Measurements from ENCODE around the gene RELT. TPM values are rescaled to one million over a fixed set of nuclear protein-coding genes. Genes with fewer than 3 reads are reported as not detected.

RELT gene
- total and polyA plus RNA-seq, 2 of the 13 experiments (the other 11 are each of a cell fraction or from before 2014, with no cell fraction given) = 2.5 to 4.7 TPM

DNA sequence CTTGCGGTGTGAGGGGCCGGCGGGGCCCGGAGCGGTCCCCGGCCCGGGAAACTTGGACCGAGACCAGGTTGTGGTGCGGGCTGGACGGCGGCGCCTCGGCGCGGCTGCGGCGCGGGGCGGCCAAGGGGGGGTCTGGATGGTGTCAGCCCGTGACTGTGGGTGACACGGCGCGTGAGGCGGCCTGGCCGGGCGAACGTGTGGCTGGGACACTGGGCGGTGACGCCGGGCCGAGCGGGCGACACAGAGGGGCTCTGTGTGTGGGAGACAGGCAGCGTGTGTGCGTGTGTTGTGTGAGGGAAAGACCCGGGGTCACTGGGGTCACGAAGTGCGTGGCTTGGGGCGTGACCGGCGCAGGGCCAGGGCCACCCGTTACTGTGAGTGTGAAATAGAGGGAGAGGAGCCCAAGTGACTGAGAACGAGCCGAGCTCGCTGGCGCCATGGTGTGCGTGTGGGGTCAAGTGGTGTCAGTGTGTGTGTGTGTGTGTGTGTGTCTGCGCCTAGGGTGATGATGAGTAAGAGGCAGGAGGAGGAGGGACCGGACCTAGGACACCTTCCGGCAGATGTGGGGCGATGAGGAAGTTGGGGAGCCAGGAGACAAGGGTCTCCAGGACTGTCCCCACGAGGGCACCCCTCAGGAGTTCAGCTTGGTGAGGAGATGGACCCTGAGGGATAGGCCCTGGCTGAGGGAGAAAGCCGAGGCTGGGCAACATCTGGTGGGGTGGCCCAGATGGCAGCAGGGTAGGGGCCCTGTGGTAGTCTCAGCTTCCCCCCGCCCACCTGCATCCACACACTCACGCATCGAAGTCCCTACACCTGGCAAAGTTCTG is 817 bp downstream of the RELT start (continued):
- no peak for TF ChIP-seq REXO4 (CRISPR knock-in tag; IDR thresholded peaks at IDR 0.05; ENCODE audit: borderline replicate concordance)
- TF ChIP-seq GABPA (IDR thresholded peaks at IDR 0.05; ENCODE audit: low read depth, low read length) = peak; percentile 45
- TF ChIP-seq GABPA (CRISPR knock-in tag; IDR thresholded peaks at IDR 0.05; ENCODE audit: low read depth) = peak; percentile 59
- TF ChIP-seq FOSL2 (CRISPR knock-in tag; IDR thresholded peaks at IDR 0.05) = peak; percentile 62; the same call in 1 of the 2 replicates
- TF ChIP-seq SIX1 (CRISPR knock-in tag; IDR thresholded peaks at IDR 0.05; ENCODE audit: borderline replicate concordance) = no peak
- no peak for TF ChIP-seq ZSCAN12 (CRISPR knock-in tag; IDR thresholded peaks at IDR 0.05)
- TF ChIP-seq, protein P1, sequence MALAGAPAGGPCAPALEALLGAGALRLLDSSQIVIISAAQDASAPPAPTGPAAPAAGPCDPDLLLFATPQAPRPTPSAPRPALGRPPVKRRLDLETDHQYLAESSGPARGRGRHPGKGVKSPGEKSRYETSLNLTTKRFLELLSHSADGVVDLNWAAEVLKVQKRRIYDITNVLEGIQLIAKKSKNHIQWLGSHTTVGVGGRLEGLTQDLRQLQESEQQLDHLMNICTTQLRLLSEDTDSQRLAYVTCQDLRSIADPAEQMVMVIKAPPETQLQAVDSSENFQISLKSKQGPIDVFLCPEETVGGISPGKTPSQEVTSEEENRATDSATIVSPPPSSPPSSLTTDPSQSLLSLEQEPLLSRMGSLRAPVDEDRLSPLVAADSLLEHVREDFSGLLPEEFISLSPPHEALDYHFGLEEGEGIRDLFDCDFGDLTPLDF (CRISPR knock-in tag; IDR thresholded peaks at IDR 0.05) = no peak
- TF ChIP-seq, protein P2, sequence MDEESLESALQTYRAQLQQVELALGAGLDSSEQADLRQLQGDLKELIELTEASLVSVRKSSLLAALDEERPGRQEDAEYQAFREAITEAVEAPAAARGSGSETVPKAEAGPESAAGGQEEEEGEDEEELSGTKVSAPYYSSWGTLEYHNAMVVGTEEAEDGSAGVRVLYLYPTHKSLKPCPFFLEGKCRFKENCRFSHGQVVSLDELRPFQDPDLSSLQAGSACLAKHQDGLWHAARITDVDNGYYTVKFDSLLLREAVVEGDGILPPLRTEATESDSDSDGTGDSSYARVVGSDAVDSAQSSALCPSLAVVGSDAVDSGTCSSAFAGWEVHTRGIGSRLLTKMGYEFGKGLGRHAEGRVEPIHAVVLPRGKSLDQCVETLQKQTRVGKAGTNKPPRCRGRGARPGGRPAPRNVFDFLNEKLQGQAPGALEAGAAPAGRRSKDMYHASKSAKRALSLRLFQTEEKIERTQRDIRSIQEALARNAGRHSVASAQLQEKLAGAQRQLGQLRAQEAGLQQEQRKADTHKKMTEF (CRISPR knock-in tag; IDR thresholded peaks at IDR 0.05) = 0 out of 2 replicates have a peak, but pooled peaks have one; percentile 14
- TF ChIP-seq HHEX (CRISPR knock-in tag; IDR thresholded peaks at IDR 0.05) = no peak
- no peak for TF ChIP-seq IRF2 (CRISPR knock-in tag; IDR thresholded peaks at IDR 0.05)
- TF ChIP-seq, protein P3, sequence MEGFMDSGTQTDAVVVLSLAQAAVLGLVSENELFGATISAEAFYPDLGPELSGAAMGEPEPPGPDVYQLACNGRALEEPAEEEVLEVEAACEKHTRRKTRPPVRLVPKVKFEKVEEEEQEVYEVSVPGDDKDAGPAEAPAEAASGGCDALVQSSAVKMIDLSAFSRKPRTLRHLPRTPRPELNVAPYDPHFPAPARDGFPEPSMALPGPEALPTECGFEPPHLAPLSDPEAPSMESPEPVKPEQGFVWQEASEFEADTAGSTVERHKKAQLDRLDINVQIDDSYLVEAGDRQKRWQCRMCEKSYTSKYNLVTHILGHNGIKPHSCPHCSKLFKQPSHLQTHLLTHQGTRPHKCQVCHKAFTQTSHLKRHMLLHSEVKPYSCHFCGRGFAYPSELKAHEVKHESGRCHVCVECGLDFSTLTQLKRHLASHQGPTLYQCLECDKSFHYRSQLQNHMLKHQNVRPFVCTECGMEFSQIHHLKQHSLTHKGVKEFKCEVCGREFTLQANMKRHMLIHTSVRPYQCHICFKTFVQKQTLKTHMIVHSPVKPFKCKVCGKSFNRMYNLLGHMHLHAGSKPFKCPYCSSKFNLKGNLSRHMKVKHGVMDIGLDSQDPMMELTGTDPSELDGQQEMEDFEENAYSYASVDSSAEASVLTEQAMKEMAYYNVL (CRISPR knock-in tag; IDR thresholded peaks at IDR 0.05; ENCODE audit: borderline replicate concordance) = no peak
- TF ChIP-seq, protein P4, sequence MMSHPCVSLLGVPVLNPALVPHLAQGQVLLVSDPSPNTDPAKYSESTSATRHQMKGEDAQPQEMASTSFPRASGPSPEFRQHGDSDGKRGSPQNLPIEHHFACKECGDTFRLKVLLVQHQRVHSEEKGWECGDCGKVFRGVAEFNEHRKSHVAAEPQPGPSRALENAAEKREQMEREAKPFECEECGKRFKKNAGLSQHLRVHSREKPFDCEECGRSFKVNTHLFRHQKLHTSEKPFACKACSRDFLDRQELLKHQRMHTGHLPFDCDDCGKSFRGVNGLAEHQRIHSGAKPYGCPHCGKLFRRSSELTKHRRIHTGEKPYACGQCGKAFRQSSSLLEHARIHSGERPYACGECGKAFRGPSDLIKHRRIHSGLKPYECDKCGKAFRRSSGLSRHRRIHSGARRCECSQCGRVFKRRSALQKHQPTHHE (CRISPR knock-in tag; IDR thresholded peaks at IDR 0.05; ENCODE audit: borderline replicate concordance) = no peak
- TF ChIP-seq NBN (conservative IDR thresholded peaks at IDR 0.05) = no peak
- no peak for TF ChIP-seq MTF1 (CRISPR knock-in tag; IDR thresholded peaks at IDR 0.05)
- no peak for TF ChIP-seq MATR3 (CRISPR knock-in tag; IDR thresholded peaks at IDR 0.05)
- TF ChIP-seq U2AF1 (optimal IDR thresholded peaks at IDR 0.05; ENCODE audit: low read depth, low read length) = no peak
- TF ChIP-seq, protein P5, sequence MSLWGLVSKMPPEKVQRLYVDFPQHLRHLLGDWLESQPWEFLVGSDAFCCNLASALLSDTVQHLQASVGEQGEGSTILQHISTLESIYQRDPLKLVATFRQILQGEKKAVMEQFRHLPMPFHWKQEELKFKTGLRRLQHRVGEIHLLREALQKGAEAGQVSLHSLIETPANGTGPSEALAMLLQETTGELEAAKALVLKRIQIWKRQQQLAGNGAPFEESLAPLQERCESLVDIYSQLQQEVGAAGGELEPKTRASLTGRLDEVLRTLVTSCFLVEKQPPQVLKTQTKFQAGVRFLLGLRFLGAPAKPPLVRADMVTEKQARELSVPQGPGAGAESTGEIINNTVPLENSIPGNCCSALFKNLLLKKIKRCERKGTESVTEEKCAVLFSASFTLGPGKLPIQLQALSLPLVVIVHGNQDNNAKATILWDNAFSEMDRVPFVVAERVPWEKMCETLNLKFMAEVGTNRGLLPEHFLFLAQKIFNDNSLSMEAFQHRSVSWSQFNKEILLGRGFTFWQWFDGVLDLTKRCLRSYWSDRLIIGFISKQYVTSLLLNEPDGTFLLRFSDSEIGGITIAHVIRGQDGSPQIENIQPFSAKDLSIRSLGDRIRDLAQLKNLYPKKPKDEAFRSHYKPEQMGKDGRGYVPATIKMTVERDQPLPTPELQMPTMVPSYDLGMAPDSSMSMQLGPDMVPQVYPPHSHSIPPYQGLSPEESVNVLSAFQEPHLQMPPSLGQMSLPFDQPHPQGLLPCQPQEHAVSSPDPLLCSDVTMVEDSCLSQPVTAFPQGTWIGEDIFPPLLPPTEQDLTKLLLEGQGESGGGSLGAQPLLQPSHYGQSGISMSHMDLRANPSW (CRISPR knock-in tag; IDR thresholded peaks at IDR 0.05; ENCODE audit: borderline replicate concordance) = no peak
- no peak for TF ChIP-seq ZMAT3 (CRISPR knock-in tag; conservative IDR thresholded peaks at IDR 0.05)
- TF ChIP-seq, protein P6, sequence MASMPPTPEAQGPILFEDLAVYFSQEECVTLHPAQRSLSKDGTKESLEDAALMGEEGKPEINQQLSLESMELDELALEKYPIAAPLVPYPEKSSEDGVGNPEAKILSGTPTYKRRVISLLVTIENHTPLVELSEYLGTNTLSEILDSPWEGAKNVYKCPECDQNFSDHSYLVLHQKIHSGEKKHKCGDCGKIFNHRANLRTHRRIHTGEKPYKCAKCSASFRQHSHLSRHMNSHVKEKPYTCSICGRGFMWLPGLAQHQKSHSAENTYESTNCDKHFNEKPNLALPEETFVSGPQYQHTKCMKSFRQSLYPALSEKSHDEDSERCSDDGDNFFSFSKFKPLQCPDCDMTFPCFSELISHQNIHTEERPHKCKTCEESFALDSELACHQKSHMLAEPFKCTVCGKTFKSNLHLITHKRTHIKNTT (CRISPR knock-in tag; IDR thresholded peaks at IDR 0.05) = no peak
- no peak for TF ChIP-seq ZNF720 (CRISPR knock-in tag; IDR thresholded peaks at IDR 0.05)
- TF ChIP-seq ZNF75D (CRISPR knock-in tag; IDR thresholded peaks at IDR 0.05; ENCODE audit: borderline replicate concordance) = no peak
